Panc1 (cell line): ENCODE measurements around the gene WSB1. TPM values are rescaled to one million over a fixed set of nuclear protein-coding genes. Genes with fewer than 3 reads are reported as not detected.

Source experiments
- ATAC-seq: fragments of 200-7000 bp; cut with Tn5 transposase; 2 replicates; pipeline ENCODE4 v1.9.1; 2020; ENCODE audit warnings: mild to moderate bottlenecking, moderate library complexity
- BruUV-seq: library from RNA; stranded (reverse); fragments of 400-500 nt; replicated peaks from 2 replicates; lab custom pipeline; 2021; lab: Mats Ljungman, UMichigan
- CTCF ChIA-PET: fragments of 300-600 bp; sonication (Branson Sonifier 250); formaldehyde crosslinking; loops from one replicate; lab custom pipeline; 2022; ENCODE audit warnings: antibody characterized with exemption; lab: Charles Lee
- POLR2A ChIA-PET: fragments of 300-600 bp; sonication (Branson Sonifier 250); formaldehyde crosslinking; loops from one replicate; lab custom pipeline; 2022; ENCODE audit warnings: antibody characterized with exemption; lab: Charles Lee
- DNase-seq: peaks from one replicate; pipeline ENCODE4 v3.0.0-alpha.2; 2010; ENCODE audit warnings: low read depth, low spot score
- H3K27ac ChIP-seq: 2 replicates; pipeline ENCODE4 v1.5.1; 2011; ENCODE audit warnings: mild to moderate bottlenecking, low read length, inconsistent platforms
- H3K27me3 ChIP-seq: fragments of 200-500 bp; sonication (Bioruptor generic); 2 replicates; pipeline ENCODE4 v1.6.0; 2014; ENCODE audit warnings: low read length, inconsistent platforms; ENCODE audit not compliant: control insufficient read depth, insufficient read depth
- H3K36me3 ChIP-seq: fragments of 200-500 bp; sonication (Bioruptor generic); 2 replicates; pipeline ENCODE4 v1.5.1; 2014; ENCODE audit warnings: inconsistent platforms, mild to moderate bottlenecking, low read length, moderate library complexity; ENCODE audit not compliant: control insufficient read depth, insufficient read depth
- H3K4me1 ChIP-seq: 2 replicates; pipeline ENCODE4 v1.5.1; 2011; ENCODE audit warnings: inconsistent platforms, mild to moderate bottlenecking, low read length, moderate library complexity; ENCODE audit not compliant: control insufficient read depth, insufficient read depth
- H3K4me3 ChIP-seq, 2 experiments: 2 replicates each; pipeline ENCODE4 v1.5.1; 2011 to 2012; ENCODE audit warnings: low read depth in 2 of 2, low read length in 2 of 2, mild to moderate bottlenecking in 2 of 2, inconsistent platforms in 1 of 2, moderate library complexity in 1 of 2
- H3K9me3 ChIP-seq: fragments of 200-500 bp; sonication (Bioruptor generic); 2 replicates; pipeline ENCODE4 v1.5.1; 2014; ENCODE audit warnings: low read depth, mild to moderate bottlenecking, inconsistent platforms, low read length, moderate library complexity; ENCODE audit not compliant: control insufficient read depth, insufficient read depth
- POLR2AphosphoS5 ChIP-seq: IDR thresholded peaks from 2 replicates; pipeline ENCODE4 v1.6.1; 2012; ENCODE audit warnings: mild to moderate bottlenecking, low read depth, low read length, moderate library complexity
- SIN3A ChIP-seq: IDR thresholded peaks from 2 replicates; pipeline ENCODE4 v1.6.1; 2012; ENCODE audit warnings: low read depth, mild to moderate bottlenecking, low read length, moderate library complexity, borderline replicate concordance; ENCODE audit not compliant: insufficient read depth
- TCF7L2 ChIP-seq: IDR thresholded peaks from 2 replicates; pipeline ENCODE4 v1.6.1; 2011; ENCODE audit warnings: mild to moderate bottlenecking, low read depth, low read length, inconsistent platforms
- in situ Hi-C: cut with HindIII; loops from 2 replicates; pipeline ENCODE4 v1.10.0; 2016; ENCODE audit warnings: low sequenced_read_pairs, low pct_unique_long_range_greater_than_20kb
- intact Hi-C: fragments of 100-400 bp; cut with micrococcal nuclease; formaldehyde crosslinking; loops from one replicate; pipeline ENCODE4 v1.10.0; 2022; ENCODE audit not compliant: unreplicated experiment
- total RNA-seq: library from RNA; stranded (reverse); gene quantifications from one replicate; pipeline ENCODE4 v1.2.1, GENCODE V29; 2021; ENCODE audit not compliant: unreplicated experiment
- TF ChIP-seq, protein P1 (sequence below), 2 experiments: IDR thresholded peaks; 2 replicates each; pipeline ENCODE4 v1.6.1; 2011 to 2012; ENCODE audit warnings: low read depth in 2 of 2, control low read depth in 1 of 2, low read length in 1 of 2, mild to moderate bottlenecking in 1 of 2, moderate library complexity in 1 of 2; ENCODE audit not compliant: insufficient read depth in 1 of 2
- TF ChIP-seq, protein P2 (sequence below): fragments of 450-650 bp; IDR thresholded peaks from 2 replicates; pipeline ENCODE4 v1.5.1; 2017; ENCODE audit warnings: mild to moderate bottlenecking

Gene WSB1
- total RNA-seq, 1 experiment from 2014 or later = 114 TPM

DNA sequence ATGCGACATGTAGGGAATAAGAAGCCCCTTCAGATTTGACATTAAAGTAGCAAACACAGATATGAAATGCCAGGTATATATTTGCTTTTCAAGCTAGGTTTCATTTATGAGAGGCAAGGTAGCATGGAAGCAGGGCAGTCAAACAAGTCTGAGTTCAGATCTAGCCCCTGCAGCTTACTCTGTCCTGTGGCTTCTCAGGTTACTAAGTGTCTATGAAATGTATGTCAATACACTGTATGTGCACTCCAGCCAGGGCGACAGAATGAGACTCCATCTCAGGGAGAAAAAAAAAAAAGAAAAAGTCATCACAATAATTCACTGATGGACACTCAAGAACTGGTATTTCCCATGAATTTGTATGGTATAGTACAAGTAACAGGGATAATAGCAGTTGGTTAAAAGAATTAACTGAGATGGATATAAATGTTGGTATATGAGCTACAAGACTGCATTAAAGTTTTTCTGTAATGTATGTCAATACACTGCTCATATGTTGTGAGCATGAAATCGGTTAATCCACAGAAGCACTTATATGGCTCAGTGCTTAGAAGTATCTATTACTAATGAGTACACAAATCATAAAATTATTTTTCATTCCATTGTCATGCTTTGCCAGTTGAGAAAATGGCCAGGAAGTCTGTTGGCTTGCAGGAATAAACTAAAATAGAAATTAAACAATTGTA, 2.9 kb upstream of the WSB1 start:
- intact Hi-C loops = loop anchor here (5.0 to 10.0 kb wide), 2 partner anchors 44 to 54 kb away; no protein-coding TSS in a partner anchor
- no TSS peak for BruUV-seq
- in situ Hi-C loops = no loop called here
- TF ChIP-seq TCF7L2 (no peak), POLR2AphosphoS5 (no peak), SIN3A (no peak)
- TF ChIP-seq, protein P1, sequence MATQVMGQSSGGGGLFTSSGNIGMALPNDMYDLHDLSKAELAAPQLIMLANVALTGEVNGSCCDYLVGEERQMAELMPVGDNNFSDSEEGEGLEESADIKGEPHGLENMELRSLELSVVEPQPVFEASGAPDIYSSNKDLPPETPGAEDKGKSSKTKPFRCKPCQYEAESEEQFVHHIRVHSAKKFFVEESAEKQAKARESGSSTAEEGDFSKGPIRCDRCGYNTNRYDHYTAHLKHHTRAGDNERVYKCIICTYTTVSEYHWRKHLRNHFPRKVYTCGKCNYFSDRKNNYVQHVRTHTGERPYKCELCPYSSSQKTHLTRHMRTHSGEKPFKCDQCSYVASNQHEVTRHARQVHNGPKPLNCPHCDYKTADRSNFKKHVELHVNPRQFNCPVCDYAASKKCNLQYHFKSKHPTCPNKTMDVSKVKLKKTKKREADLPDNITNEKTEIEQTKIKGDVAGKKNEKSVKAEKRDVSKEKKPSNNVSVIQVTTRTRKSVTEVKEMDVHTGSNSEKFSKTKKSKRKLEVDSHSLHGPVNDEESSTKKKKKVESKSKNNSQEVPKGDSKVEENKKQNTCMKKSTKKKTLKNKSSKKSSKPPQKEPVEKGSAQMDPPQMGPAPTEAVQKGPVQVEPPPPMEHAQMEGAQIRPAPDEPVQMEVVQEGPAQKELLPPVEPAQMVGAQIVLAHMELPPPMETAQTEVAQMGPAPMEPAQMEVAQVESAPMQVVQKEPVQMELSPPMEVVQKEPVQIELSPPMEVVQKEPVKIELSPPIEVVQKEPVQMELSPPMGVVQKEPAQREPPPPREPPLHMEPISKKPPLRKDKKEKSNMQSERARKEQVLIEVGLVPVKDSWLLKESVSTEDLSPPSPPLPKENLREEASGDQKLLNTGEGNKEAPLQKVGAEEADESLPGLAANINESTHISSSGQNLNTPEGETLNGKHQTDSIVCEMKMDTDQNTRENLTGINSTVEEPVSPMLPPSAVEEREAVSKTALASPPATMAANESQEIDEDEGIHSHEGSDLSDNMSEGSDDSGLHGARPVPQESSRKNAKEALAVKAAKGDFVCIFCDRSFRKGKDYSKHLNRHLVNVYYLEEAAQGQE (IDR thresholded peaks at IDR 0.05; ENCODE audit: insufficient read depth in 1 of 2, low read depth in 2 of 2, low read length in 1 of 2) = no peak
- TF ChIP-seq, protein P2, sequence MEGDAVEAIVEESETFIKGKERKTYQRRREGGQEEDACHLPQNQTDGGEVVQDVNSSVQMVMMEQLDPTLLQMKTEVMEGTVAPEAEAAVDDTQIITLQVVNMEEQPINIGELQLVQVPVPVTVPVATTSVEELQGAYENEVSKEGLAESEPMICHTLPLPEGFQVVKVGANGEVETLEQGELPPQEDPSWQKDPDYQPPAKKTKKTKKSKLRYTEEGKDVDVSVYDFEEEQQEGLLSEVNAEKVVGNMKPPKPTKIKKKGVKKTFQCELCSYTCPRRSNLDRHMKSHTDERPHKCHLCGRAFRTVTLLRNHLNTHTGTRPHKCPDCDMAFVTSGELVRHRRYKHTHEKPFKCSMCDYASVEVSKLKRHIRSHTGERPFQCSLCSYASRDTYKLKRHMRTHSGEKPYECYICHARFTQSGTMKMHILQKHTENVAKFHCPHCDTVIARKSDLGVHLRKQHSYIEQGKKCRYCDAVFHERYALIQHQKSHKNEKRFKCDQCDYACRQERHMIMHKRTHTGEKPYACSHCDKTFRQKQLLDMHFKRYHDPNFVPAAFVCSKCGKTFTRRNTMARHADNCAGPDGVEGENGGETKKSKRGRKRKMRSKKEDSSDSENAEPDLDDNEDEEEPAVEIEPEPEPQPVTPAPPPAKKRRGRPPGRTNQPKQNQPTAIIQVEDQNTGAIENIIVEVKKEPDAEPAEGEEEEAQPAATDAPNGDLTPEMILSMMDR = no peak
- DNase-seq (no peak), ATAC-seq (no peak)
- Histone ChIP-seq H3K4me1 (peaks cover 8% of the 10 kb centered on the region), H3K9me3 (no peaks in the 10 kb centered on the region), H3K36me3 (no peaks in the 10 kb centered on the region; the same call in 1 of the 2 replicates), H3K27ac (no peak overlapping the region), H3K27me3 (no peaks in the 10 kb centered on the region), H3K4me3 (no peak overlapping the region)
- ChIA-PET CTCF (interaction anchor here (0.9 kb wide), 1 partner anchor 55 kb away, joined by 5 read pairs; no protein-coding TSS in a partner anchor), POLR2A (no interaction called here)

DNA sequence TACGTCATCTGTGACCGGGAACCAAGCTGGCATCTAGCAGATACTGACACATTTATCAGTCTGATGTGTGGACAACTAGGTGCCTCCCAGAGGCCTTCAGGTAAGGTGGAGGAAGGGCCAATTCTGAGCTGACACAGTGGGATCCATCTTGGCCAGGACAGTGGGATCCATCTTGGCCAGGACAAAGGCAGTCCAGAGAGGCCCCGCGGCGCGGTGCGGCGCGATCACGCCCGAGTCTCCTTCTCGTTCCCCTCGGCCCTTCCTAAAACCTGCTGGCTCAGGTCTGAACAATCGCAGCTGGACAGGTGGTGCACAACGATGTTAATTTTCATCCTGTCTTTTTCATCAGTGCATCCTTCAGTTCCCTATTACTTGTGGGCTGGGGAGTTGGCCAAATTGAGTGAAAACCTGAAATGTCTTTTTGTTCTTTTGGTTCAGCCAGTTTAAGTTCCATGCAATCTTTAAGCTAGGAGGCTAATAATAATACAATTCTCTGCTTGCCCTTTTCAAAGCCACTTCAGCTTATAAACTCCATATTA, 486 bp upstream of the WSB1 start:
- ATAC-seq = peak; percentile 27
- CTCF ChIA-PET = interaction anchor here (0.6 kb wide), 1 partner anchor 140 kb away, joined by 3 read pairs; no protein-coding TSS in a partner anchor
- H3K27ac ChIP-seq = peak overlapping the region; percentile 95
- H3K4me3 ChIP-seq = peak overlapping the region; percentile 87 to 91
- H3K27me3 ChIP-seq = no peaks in the 10 kb centered on the region
- intact Hi-C loops (loop anchor here (5.0 to 10.0 kb wide), 2 partner anchors 46 to 51 kb away; no protein-coding TSS in a partner anchor), in situ Hi-C loops (no loop called here)
- H3K4me1 ChIP-seq = peaks cover 19% of the 10 kb centered on the region
- POLR2A ChIA-PET = no interaction called here
- BruUV-seq = TSS peak; percentile 99
- no peak for DNase-seq
- no peaks in the 10 kb centered on the region; the same call in 1 of the 2 replicates for H3K36me3 ChIP-seq
- no peaks in the 10 kb centered on the region for H3K9me3 ChIP-seq
- TF ChIP-seq, protein P2 = no peak
- TF ChIP-seq POLR2AphosphoS5 = no peak
- TF ChIP-seq, protein P1 (IDR thresholded peaks at IDR 0.05; ENCODE audit: insufficient read depth in 1 of 2, low read depth in 2 of 2, low read length in 1 of 2) = no peak
